OCI-LY7 (cell line): ENCODE results near the gene ATXN7L3. TPM values are rescaled to one million over a fixed set of nuclear protein-coding genes. Genes with fewer than 3 reads are reported as not detected.

Experiments used
- BruUV-seq: library from RNA; stranded (reverse); fragments of 400-500 nt; replicated peaks from 2 replicates; lab custom pipeline; 2021; lab: Mats Ljungman, UMichigan
- CTCF ChIA-PET: fragments of 300-600 bp; sonication (Branson Sonifier 250); formaldehyde crosslinking; loops from one replicate; lab custom pipeline; 2022; ENCODE audit warnings: antibody characterized with exemption; ENCODE audit not compliant: unreplicated experiment; lab: Charles Lee
- POLR2A ChIA-PET: fragments of 300-600 bp; sonication (Branson Sonifier 250); formaldehyde crosslinking; loops from one replicate; lab custom pipeline; 2022; ENCODE audit warnings: antibody characterized with exemption; lab: Charles Lee
- DNase-seq: peaks from one replicate; pipeline ENCODE4 v3.0.0-alpha.2; 2015; ENCODE audit warnings: low spot score
- H2AFZ ChIP-seq: fragments of 200-600 bp; sonication (generic), shearing (Covaris generic); 2 replicates; pipeline ENCODE4 v1.6.1; 2014; ENCODE audit warnings: mild to moderate bottlenecking, antibody characterized with exemption, low read length, moderate library complexity
- H3K27ac ChIP-seq: fragments of 200-600 bp; sonication (generic); 2 replicates; pipeline ENCODE4 v1.5.1; 2014; ENCODE audit warnings: mixed run types, low read depth, mild to moderate bottlenecking, moderate library complexity, low read length, inconsistent platforms; ENCODE audit not compliant: poor library complexity, severe bottlenecking
- H3K36me3 ChIP-seq: fragments of 200-600 bp; sonication (generic); 2 replicates; pipeline ENCODE4 v1.6.1; 2014; ENCODE audit warnings: mild to moderate bottlenecking, antibody characterized with exemption, low read length, moderate library complexity, mixed read lengths; ENCODE audit not compliant: insufficient read depth
- H3K4me1 ChIP-seq: fragments of 200-600 bp; sonication (generic); 2 replicates; pipeline ENCODE4 v1.5.1; 2014; ENCODE audit warnings: mild to moderate bottlenecking, low read length; ENCODE audit not compliant: insufficient read depth, poor library complexity, severe bottlenecking
- H3K4me2 ChIP-seq: fragments of 200-600 bp; sonication (generic); 2 replicates; pipeline ENCODE4 v1.6.1; 2014; ENCODE audit warnings: mild to moderate bottlenecking, low read length
- H3K4me3 ChIP-seq: fragments of 200-600 bp; sonication (generic); 2 replicates; pipeline ENCODE4 v1.5.1; 2014; ENCODE audit warnings: mild to moderate bottlenecking, low read depth, low read length; ENCODE audit not compliant: poor library complexity, severe bottlenecking
- H3K79me2 ChIP-seq: fragments of 200-600 bp; sonication (generic); 2 replicates; pipeline ENCODE4 v1.6.1; 2016; ENCODE audit warnings: low read depth, mild to moderate bottlenecking, low read length, moderate library complexity, mixed read lengths; ENCODE audit not compliant: insufficient read depth
- H3K9me2 ChIP-seq: fragments of 200-600 bp; sonication (generic); 2 replicates; pipeline ENCODE4 v1.6.1; 2016; ENCODE audit warnings: mild to moderate bottlenecking, low read length, mixed read lengths; ENCODE audit not compliant: insufficient read depth
- H3K9me3 ChIP-seq: fragments of 200-600 bp; sonication (generic); 2 replicates; pipeline ENCODE4 v1.6.1; 2014; ENCODE audit warnings: mild to moderate bottlenecking, mixed run types, low read length, mixed read lengths
- H4K20me1 ChIP-seq: fragments of 200-600 bp; sonication (generic); 2 replicates; pipeline ENCODE4 v1.6.1; 2014; ENCODE audit warnings: mild to moderate bottlenecking, antibody characterized with exemption, low read length, moderate library complexity, mixed read lengths; ENCODE audit not compliant: insufficient read depth
- EZH2phosphoT487 ChIP-seq: fragments of 200-600 bp; sonication (generic); IDR thresholded peaks from 2 replicates; pipeline ENCODE4 v1.6.1; 2018; ENCODE audit warnings: low read depth, borderline replicate concordance, mild to moderate bottlenecking, mixed run types, antibody characterized with exemption, low read length, moderate library complexity, mixed read lengths
- intact Hi-C: fragments of 100-400 bp; cut with micrococcal nuclease; formaldehyde crosslinking; loops from one replicate; pipeline ENCODE4 v1.10.0; 2022; ENCODE audit not compliant: unreplicated experiment
- total RNA-seq, 2 experiments: library from RNA; depleted of rRNA in 1 of 2; stranded (reverse); fragments of >200 nt in 1 of 2; shearing (Covaris generic) in 1 of 2; gene quantifications; 2 replicates each; pipeline ENCODE4 v1.2.3, GENCODE V29; 2014 to 2022
- TF ChIP-seq, protein P1 (sequence below): fragments of 200-600 bp; sonication (generic); conservative IDR thresholded peaks from 2 replicates; pipeline ENCODE4 v1.5.1; 2014; ENCODE audit warnings: mild to moderate bottlenecking, antibody characterized with exemption, low read length, moderate library complexity, mixed read lengths

ATXN7L3 gene
- total RNA-seq, 2 experiments from 2014 or later, result 57.7 to 106 TPM

GRCh38 chr17:44218344-44219107 lies 18.8 kb upstream of the ATXN7L3 start:
- peaks cover 46% of the 10 kb centered on the region for H3K36me3 ChIP-seq
- peaks cover 41% of the 10 kb centered on the region for H3K79me2 ChIP-seq
- intact Hi-C loops, result loop anchor here (1.0 to 10.0 kb wide), 3 partner anchors 77 to 286 kb away; partner anchors contain the start of genes GPATCH8, HROB and SLC25A39
- TF ChIP-seq, protein P1, sequence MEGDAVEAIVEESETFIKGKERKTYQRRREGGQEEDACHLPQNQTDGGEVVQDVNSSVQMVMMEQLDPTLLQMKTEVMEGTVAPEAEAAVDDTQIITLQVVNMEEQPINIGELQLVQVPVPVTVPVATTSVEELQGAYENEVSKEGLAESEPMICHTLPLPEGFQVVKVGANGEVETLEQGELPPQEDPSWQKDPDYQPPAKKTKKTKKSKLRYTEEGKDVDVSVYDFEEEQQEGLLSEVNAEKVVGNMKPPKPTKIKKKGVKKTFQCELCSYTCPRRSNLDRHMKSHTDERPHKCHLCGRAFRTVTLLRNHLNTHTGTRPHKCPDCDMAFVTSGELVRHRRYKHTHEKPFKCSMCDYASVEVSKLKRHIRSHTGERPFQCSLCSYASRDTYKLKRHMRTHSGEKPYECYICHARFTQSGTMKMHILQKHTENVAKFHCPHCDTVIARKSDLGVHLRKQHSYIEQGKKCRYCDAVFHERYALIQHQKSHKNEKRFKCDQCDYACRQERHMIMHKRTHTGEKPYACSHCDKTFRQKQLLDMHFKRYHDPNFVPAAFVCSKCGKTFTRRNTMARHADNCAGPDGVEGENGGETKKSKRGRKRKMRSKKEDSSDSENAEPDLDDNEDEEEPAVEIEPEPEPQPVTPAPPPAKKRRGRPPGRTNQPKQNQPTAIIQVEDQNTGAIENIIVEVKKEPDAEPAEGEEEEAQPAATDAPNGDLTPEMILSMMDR, result peak; percentile 80
- no peak for TF ChIP-seq EZH2phosphoT487
- peaks cover 36% of the 10 kb centered on the region for H3K4me1 ChIP-seq
- ChIA-PET CTCF (interaction anchor here (0.6 kb wide), 2 partner anchors 27 to 1090 kb away, joined by 3 read pairs; no protein-coding TSS in a partner anchor), POLR2A (interaction anchor here (0.7 to 3.6 kb wide), 4 partner anchors 10 to 149 kb away, joined by 3 to 11 read pairs (median 4); no protein-coding TSS in a partner anchor)
- no peaks in the 10 kb centered on the region for H3K9me3 ChIP-seq
- peak overlapping the region; percentile 90 for H3K4me3 ChIP-seq
- H2AFZ ChIP-seq, result no peak overlapping the region
- peak overlapping the region; percentile 91 for H3K4me2 ChIP-seq
- peak overlapping the region; percentile 86 for H3K27ac ChIP-seq
- BruUV-seq, result no TSS peak
- H3K9me2 ChIP-seq, result no peaks in the 10 kb centered on the region
- peak; percentile 94 for DNase-seq
- H4K20me1 ChIP-seq, result no peaks in the 10 kb centered on the region

GRCh38 chr17:44217738-44218343 lies 18.2 kb upstream of the ATXN7L3 start:
- no peak for DNase-seq
- TSS peak; percentile 65 for BruUV-seq

More at GRCh38 chr17:44217738-44218343, 18.2 kb upstream of the ATXN7L3 start:
- TF ChIP-seq EZH2phosphoT487, result no peak
- TF ChIP-seq, protein P1, result no peak
- Histone ChIP-seq H3K4me3 (peak overlapping the region; percentile 90), H3K27ac (peak overlapping the region; percentile 86), H3K9me3 (no peaks in the 10 kb centered on the region), H2AFZ (no peak overlapping the region), H3K79me2 (peaks cover 41% of the 10 kb centered on the region), H3K4me1 (peaks cover 36% of the 10 kb centered on the region), H3K36me3 (peaks cover 53% of the 10 kb centered on the region), H4K20me1 (no peaks in the 10 kb centered on the region), H3K9me2 (no peaks in the 10 kb centered on the region), H3K4me2 (peak overlapping the region; percentile 91)
- intact Hi-C loops, result loop anchor here (1.0 to 10.0 kb wide), 3 partner anchors 77 to 287 kb away; partner anchors contain the start of genes GPATCH8, HROB and SLC25A39
- ChIA-PET POLR2A (interaction anchor here (0.7 to 3.6 kb wide), 4 partner anchors 11 to 150 kb away, joined by 3 to 11 read pairs (median 4); no protein-coding TSS in a partner anchor), CTCF (no interaction called here)
